OCI-LY1 (cell line): ENCODE results near the gene MTUS2.

ENCODE experiments used
- H2AFZ ChIP-seq: fragments of 200-600 bp; sonication (generic), shearing (Covaris generic); 2 replicates; pipeline ENCODE4 v1.6.0; 2014; ENCODE audit warnings: antibody characterized with exemption, mild to moderate bottlenecking, low read length
- H3F3A ChIP-seq: fragments of 200-600 bp; sonication (generic), shearing (Covaris generic); 2 replicates; pipeline ENCODE4 v1.6.0; 2014; ENCODE audit warnings: mild to moderate bottlenecking, antibody characterized with exemption, low read length, moderate library complexity; ENCODE audit not compliant: insufficient read depth
- H3K27ac ChIP-seq: fragments of 200-600 bp; sonication (generic); 2 replicates; pipeline ENCODE4 v1.5.1; 2014; ENCODE audit warnings: low read length, mixed run types, mild to moderate bottlenecking, low read depth; ENCODE audit not compliant: poor library complexity, severe bottlenecking
- H3K27me3 ChIP-seq: fragments of 200-600 bp; sonication (generic); 2 replicates; pipeline ENCODE4 v1.6.0; 2014; ENCODE audit warnings: antibody characterized with exemption, mild to moderate bottlenecking, low read length, moderate library complexity; ENCODE audit not compliant: insufficient read depth
- H3K36me3 ChIP-seq: fragments of 200-600 bp; sonication (generic); 2 replicates; pipeline ENCODE4 v1.6.1; 2014; ENCODE audit warnings: mild to moderate bottlenecking, antibody characterized with exemption, low read length, moderate library complexity, mixed read lengths; ENCODE audit not compliant: insufficient read depth
- H3K4me1 ChIP-seq: fragments of 200-600 bp; sonication (generic); 2 replicates; pipeline ENCODE4 v1.5.1; 2014; ENCODE audit warnings: mild to moderate bottlenecking, low read length, moderate library complexity; ENCODE audit not compliant: insufficient read depth, severe bottlenecking
- H3K4me2 ChIP-seq: fragments of 200-600 bp; sonication (generic), shearing (Covaris generic); 2 replicates; pipeline ENCODE4 v1.6.1; 2014; ENCODE audit warnings: low read length
- H3K4me3 ChIP-seq: fragments of 200-600 bp; sonication (generic); 2 replicates; pipeline ENCODE4 v1.5.1; 2014; ENCODE audit warnings: low read length, low read depth, mild to moderate bottlenecking, mixed read lengths; ENCODE audit not compliant: poor library complexity, severe bottlenecking
- H3K79me2 ChIP-seq: fragments of 200-600 bp; shearing (Covaris generic); 2 replicates; pipeline ENCODE4 v1.6.1; 2016; ENCODE audit warnings: mixed run types, low read length, mixed read lengths; ENCODE audit not compliant: insufficient read depth
- H3K9ac ChIP-seq: fragments of 200-600 bp; sonication (generic), shearing (Covaris generic); 2 replicates; pipeline ENCODE4 v1.6.1; 2014; ENCODE audit warnings: mild to moderate bottlenecking, low read length, mixed read lengths
- H3K9me2 ChIP-seq: fragments of 200-600 bp; sonication (generic), shearing (Covaris generic); 2 replicates; pipeline ENCODE4 v1.6.1; 2014; ENCODE audit warnings: low read depth, mild to moderate bottlenecking, low read length, mixed read lengths
- H3K9me3 ChIP-seq: fragments of 200-600 bp; shearing (Covaris generic); 2 replicates; pipeline ENCODE4 v1.6.1; 2014; ENCODE audit warnings: low read length, mixed read lengths
- H4K20me1 ChIP-seq: fragments of 200-600 bp; sonication (generic), shearing (Covaris generic); 2 replicates; pipeline ENCODE4 v1.6.0; 2016; ENCODE audit warnings: mild to moderate bottlenecking, low read length; ENCODE audit not compliant: insufficient read depth
- CTCF ChIP-seq: fragments of 200-600 bp; sonication (generic), shearing (Covaris generic); IDR thresholded peaks from 2 replicates; pipeline ENCODE4 v1.5.1; 2017; ENCODE audit warnings: mild to moderate bottlenecking, antibody characterized with exemption, low read length, moderate library complexity, mixed read lengths
- EZH2 ChIP-seq: fragments of 200-600 bp; sonication (generic), shearing (Covaris generic); IDR thresholded peaks from 2 replicates; pipeline ENCODE4 v1.8.0; 2017; ENCODE audit warnings: borderline replicate concordance, mixed run types, mild to moderate bottlenecking, antibody characterized with exemption, low read length, moderate library complexity, mixed read lengths

MTUS2 gene

GRCh38 chr13:29500386-29500785 lies 680.2 kb downstream of the MTUS2 start:
- Histone ChIP-seq H3K36me3 (no peaks in the 10 kb centered on the region), H3K27ac (no peak overlapping the region), H3K4me1 (no peaks in the 10 kb centered on the region), H3K4me3 (no peak overlapping the region), H4K20me1 (no peaks in the 10 kb centered on the region), H3K9me3 (no peaks in the 10 kb centered on the region), H3K4me2 (no peak overlapping the region), H3K79me2 (no peaks in the 10 kb centered on the region), H3F3A (no peaks in the 10 kb centered on the region), H3K9ac (no peak overlapping the region), H2AFZ (no peak overlapping the region), H3K27me3 (0 out of 2 replicates have a peak, but pooled peaks cover 6% of the 10 kb centered on the region), H3K9me2 (no peaks in the 10 kb centered on the region)
- TF ChIP-seq EZH2 = no peak
- no peak for TF ChIP-seq CTCF

GRCh38 chr13:29501674-29502073 lies 681.5 kb downstream of the MTUS2 start:
- Histone ChIP-seq H3K9me3 (no peaks in the 10 kb centered on the region), H3K79me2 (no peaks in the 10 kb centered on the region), H3K27me3 (0 out of 2 replicates have a peak, but pooled peaks cover 6% of the 10 kb centered on the region), H3F3A (no peaks in the 10 kb centered on the region), H3K36me3 (no peaks in the 10 kb centered on the region), H3K4me1 (peaks cover 1% of the 10 kb centered on the region), H3K9me2 (no peaks in the 10 kb centered on the region), H2AFZ (no peak overlapping the region), H3K27ac (no peak overlapping the region), H4K20me1 (no peaks in the 10 kb centered on the region), H3K4me3 (no peak overlapping the region), H3K9ac (no peak overlapping the region), H3K4me2 (no peak overlapping the region)
- TF ChIP-seq EZH2 (no peak), CTCF (no peak)

- Histone ChIP-seq H3K9ac (no peak overlapping the region), H3K9me2 (no peaks in the 10 kb centered on the region), H3K79me2 (no peaks in the 10 kb centered on the region), H4K20me1 (no peaks in the 10 kb centered on the region), H3K36me3 (no peaks in the 10 kb centered on the region), H3K27me3 (0 out of 2 replicates have a peak, but pooled peaks cover 6% of the 10 kb centered on the region), H3K27ac (no peak overlapping the region), H3K4me1 (peaks cover 9% of the 10 kb centered on the region), H3F3A (no peaks in the 10 kb centered on the region), H3K9me3 (no peaks in the 10 kb centered on the region), H3K4me3 (no peak overlapping the region), H2AFZ (no peak overlapping the region), H3K4me2 (no peak overlapping the region)
- TF ChIP-seq EZH2 (no peak), CTCF (no peak)
Measured at GRCh38 chr13:29502391-29503008, 682.4 kb downstream of the MTUS2 start.
